Activated T-cell treated with anti-CD3 and anti-CD28 coated beads, Interleukin-2, amount 50 U/mL, for 48 hours (primary cell): ENCODE data around the gene UGT2B15.
"Not testable (repeated sequence)": the region's sequence is repeated elsewhere in the genome, so short reads cannot be mapped to it uniquely, and the experiment has no call there.

Source experiments
- DNase-seq, 2 experiments: peaks; one replicate each; pipeline ENCODE4 v3.0.0-alpha.2; 2020

Gene UGT2B15

GRCh38 chr4:68655764-68656444 is 14.5 kb downstream of the UGT2B15 start:
- no peak for DNase-seq

GRCh38 chr4:68654946-68655721 is 15.3 kb downstream of the UGT2B15 start:
- no peak for DNase-seq

DNA sequence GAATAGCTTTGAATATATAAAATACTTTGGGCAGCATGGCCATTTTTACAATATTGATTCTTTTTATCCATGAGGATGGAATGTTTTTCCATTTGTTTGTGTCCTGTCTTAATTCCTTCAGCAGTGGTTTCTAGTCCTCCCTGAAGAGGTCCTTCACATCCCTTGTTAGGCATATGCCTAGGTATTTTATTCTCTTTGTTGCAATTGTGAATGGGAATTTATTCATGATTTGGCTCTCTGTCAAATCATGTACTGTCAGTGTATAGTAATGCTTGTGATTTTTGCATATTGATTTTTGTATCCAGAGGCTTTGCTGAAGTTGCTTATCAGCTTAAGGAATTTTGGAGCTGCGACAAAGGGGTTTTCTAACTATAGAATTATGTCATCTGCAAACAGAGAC is 18.5 kb downstream of the UGT2B15 start:
- DNase-seq, result no peak

GRCh38 chr4:68630371-68630770 is 40.1 kb downstream of the UGT2B15 start:
- no peak for DNase-seq

DNA sequence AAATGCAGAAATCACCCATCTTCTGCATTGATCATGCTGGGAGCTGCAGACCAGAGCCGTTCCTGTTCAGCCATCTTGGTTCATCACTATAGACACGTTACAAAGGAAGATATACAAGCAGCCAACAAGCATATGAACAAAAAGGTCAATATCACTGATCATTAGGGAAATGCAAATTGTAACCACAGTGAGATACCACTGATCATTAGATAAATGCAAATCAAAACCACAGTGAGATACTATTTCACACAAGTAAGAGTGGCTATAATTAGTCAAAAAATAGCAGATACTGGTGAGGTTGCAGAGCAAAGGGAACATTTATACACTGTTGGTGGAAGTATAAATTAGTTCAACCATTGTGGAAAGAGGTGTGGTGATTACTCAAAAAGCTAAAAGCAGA is 47.7 kb downstream of the UGT2B15 start:
- not testable (repeated sequence) for DNase-seq

GRCh38 chr4:68617003-68617698 is 53.3 kb downstream of the UGT2B15 start:
- DNase-seq, result no peak

- DNase-seq, result no peak
These were observed 54.6 kb downstream of the UGT2B15 start for GRCh38 chr4:68615699-68616422.

DNA sequence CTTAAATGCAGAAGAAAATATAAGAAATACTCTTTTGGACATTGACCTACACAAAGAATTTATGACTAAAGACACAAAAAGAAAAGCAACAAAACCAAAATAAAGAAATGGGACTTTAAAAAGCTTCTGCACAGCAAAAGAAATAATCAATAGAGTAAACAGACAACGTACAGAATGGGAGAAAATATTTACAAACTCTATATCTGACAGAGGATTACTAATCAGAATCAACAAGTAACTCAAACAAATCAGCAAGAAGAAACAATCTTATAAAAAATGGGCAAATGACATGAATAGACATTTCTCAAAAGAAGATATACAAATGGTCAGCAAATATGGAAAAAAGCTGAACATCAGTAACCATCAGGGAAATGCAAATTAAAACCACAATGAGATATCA is 56.7 kb downstream of the UGT2B15 start:
- no peak for DNase-seq

DNA sequence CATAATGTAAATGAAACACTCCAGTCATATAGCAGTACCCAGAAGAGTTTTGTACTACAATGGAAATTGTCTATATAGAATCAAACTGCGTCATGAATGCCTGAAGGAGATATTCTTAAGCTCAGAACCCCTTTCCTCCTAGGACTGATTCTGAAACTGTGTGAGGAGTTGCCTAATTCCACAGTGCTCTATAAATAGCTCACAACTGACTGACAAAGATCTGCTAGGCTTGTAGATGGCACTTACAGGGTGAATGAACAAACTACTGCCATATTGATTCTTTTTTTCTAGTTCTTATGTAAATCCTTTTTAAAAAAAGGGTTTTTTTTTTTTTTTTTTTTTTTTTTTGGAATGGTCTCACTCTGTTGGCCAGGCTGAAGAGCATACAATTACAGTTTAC is 64.2 kb downstream of the UGT2B15 start:
- no peak for DNase-seq

GRCh38 chr4:68599150-68599549 is 71.3 kb downstream of the UGT2B15 start:
- no peak for DNase-seq

GRCh38 chr4:68597482-68597881 is 73.0 kb downstream of the UGT2B15 start:
- no peak for DNase-seq
